HK-2 (cell line): Measurements from ENCODE around the gene TMEM126B.
A peak's percentile ranks its signal among the peaks of the same experiment; 100 is the strongest.
"Not testable (repeated sequence)": the region's sequence is repeated elsewhere in the genome, so short reads cannot be mapped to it uniquely, and the experiment has no call there.

Source experiments
- DNase-seq: peaks from one replicate; pipeline ENCODE4 v3.0.0-alpha.2; 2018; ENCODE audit not compliant: unreplicated experiment

Gene TMEM126B

GRCh38 chr11:85627998-85628770 lies at the start of gene TMEM126B:
Gene TMEM126B (plus strand): TSS chr11:85628593. CDS start chr11:85628608, 15 bp downstream.
- DNase-seq = peak; percentile 93

- no peak for DNase-seq
Measured at GRCh38 chr11:85582111-85582510, 46.3 kb upstream of the TMEM126B start.

DNA sequence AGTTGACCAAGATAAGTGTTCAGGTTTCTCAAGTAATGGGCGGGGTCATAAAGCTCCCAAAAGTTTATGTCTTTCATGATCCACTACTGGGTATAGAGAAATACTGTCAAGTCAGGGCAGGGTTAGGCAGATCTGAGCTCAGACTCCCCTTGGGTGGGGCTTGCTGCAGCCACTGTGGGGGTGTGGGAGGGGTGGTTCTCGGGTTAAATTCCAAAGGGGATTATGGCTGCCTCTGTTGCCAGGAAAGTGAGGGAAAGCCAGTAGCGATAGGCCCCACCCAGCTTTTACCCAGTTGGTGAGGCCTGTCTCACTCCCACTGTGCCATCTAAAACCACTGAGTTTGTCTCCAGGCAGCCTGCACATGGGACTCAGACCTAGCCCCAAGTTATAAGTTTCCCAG lies 39.0 kb upstream of the TMEM126B start:
- no peak for DNase-seq

GRCh38 chr11:85590848-85591483 lies 37.4 kb upstream of the TMEM126B start:
- DNase-seq = no peak

- DNase-seq = no peak
Measured at GRCh38 chr11:85595285-85595884, 33.0 kb upstream of the TMEM126B start.

GRCh38 chr11:85596886-85597285 lies 31.5 kb upstream of the TMEM126B start:
- no peak for DNase-seq

DNA sequence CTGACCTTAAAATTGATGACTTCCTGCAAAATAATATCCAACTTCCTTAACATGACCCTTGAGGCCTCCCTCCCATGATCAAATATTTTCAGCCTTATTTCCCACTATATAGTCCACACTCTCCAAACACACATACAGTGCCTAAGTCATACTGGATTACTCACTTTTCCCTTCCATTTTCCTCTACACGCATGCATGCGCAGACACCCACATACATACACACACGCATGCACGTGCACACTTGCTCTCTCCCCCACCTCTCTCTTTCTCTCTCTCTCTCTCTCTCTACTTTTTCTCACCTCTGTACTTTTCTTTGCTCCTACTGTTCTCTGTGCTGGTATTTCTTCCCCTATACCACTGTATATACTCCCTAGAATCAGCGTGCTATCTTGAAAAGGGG lies 29.3 kb upstream of the TMEM126B start:
- DNase-seq = no peak

DNA sequence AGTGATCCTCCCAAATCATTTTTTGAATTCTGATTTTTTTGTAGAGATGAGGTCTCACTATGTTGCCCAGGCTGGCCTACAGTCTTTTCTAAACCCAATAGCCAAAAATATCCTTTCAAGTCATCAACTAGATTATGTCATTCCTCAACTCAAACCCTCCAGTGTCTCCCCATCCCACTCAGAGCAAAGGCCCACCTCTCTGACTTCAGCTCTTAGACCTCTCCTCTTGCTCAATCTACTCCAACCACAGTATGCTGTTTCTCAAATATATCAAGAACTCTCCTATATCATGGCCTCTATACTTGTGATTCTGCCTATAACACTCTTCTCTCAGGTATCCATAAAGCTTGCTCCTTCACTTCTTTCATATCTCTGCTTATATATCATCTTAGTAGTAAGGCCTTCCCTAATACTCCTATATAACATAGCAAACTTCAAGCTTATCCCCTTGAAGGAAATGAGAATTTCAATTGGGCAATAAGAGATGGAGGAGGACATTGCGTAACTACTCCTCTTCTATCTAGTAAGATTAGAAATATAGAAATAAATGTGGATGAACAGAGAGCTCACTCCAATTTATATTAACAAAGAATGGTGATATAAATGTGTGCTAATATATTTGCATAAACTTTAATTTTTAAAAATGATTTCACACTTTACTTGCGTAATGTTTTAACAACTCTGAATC lies 25.7 kb upstream of the TMEM126B start:
- no peak for DNase-seq

- no peak for DNase-seq
Measured at GRCh38 chr11:85603220-85603619, 25.2 kb upstream of the TMEM126B start.

DNA sequence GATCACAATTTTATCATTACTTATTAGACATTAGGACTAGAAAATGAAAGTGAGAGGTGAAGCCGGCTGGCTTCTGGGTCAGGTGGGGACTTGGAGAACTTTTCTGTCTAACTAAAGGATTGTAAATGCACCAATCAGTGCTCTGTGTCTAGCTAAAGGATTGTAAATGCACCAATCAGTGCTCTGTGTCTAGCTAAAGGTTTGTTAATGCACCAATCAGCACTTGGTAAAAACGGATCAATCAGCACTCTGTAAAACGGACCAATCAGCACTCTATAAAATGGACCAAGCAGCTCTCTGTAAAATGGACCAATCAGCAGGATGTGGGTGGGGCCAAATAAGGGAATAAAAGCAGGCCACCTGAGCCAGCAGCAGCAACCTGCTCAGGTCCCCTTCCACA lies 22.2 kb upstream of the TMEM126B start:
- DNase-seq = not testable (repeated sequence)

DNA sequence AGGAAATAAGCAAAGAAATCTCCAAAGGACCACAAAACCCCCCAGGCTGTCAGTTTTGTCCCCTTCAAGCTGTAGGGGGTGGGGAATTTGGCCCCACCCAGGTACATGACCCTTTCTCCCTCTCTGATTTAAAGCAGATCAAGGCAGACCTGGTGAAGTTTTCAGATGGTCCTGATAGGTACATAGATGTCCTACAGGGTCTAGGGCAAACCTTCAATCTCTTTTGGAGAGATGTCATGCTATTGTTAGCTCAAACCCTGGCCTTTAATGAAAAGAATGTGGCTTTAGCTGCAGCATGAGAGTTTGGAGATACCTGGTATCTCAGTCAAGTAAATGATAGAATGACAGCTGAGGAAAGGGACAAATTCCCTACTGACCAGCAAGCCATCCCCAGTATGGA lies 19.8 kb upstream of the TMEM126B start:
- DNase-seq = not testable (repeated sequence)

- DNase-seq = not testable (repeated sequence)
Measured at GRCh38 chr11:85609286-85609685, 19.1 kb upstream of the TMEM126B start.

DNA sequence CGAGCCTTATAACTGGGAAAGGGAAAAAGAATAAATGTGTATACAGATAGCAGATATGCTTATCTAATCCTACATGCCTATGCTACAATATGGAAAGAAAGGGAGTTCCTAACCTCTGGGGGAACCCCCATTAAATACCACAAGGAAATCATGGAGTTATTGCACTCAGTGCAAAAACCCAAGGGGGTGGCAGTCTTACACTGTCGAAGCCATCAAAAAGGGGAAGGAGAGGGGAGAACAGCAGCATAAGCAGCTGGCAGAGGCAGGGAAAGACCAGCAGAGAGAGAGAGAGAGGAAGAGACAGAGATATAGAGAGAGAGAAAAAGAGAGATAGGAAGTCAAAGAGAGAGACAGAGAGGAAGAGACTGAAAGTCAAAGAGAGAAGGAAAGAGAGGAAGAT lies 16.8 kb upstream of the TMEM126B start:
- not testable (repeated sequence) for DNase-seq

- DNase-seq = no peak
Measured at GRCh38 chr11:85619499-85619898, 8.9 kb upstream of the TMEM126B start.

GRCh38 chr11:85620256-85620655 lies 8.1 kb upstream of the TMEM126B start:
- DNase-seq = no peak

GRCh38 chr11:85626496-85626895 lies 1.9 kb upstream of the TMEM126B start:
- DNase-seq = no peak

GRCh38 chr11:85627332-85627997 lies 928 bp upstream of the TMEM126B start, which contains the start of gene DLG2:
Gene DLG2 (minus strand): TSS chr11:85627344.
- no peak for DNase-seq

- DNase-seq = no peak
Measured at GRCh38 chr11:85628771-85629341, 463 bp downstream of the TMEM126B start.

GRCh38 chr11:85634747-85635146 lies 6.4 kb downstream of the TMEM126B start:
- no peak for DNase-seq

DNA sequence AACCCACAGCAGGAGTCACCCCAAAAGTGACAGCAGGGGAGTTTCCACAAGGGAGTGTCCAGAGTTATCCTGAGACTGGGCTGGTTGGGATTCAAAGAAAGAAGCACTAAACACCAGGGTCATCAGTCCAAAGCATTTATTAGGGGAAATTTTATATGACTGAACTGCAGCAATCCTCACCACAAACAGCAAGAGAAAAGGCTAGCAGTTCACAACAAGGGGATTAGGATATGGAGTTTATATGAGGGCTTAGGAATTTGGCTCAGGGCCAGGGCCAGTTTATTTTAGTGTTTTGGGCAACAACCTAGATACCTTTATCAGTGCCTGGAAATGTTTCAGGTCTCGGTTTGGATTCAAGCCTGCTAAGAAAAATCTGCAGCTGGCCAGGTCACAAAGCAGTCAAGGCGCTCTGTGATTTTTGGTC lies 14.8 kb downstream of the TMEM126B start:
- DNase-seq = no peak

DNA sequence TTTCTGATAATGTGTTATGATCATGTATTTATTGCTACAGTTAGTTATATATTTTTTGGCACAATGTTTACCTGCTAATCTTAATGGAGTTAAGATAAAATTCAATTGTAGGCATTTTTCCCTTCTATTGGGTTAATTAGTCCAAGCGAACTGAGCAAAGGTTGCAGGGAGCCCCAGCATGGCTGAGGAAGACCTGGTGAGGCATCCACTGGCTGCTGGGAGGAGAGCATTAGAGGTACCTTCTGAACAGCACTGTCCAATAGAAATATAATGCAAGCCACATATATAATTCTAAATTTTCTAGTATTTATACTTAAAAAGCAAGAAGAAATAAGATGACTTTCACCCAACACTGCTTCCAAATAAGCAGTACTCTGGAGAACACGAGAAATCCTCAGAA lies 18.7 kb downstream of the TMEM126B start:
- no peak for DNase-seq
